GM10847 (cell line): ENCODE measurements around the gene RPRD1A.

Experiments
- POLR2A ChIP-seq: IDR thresholded peaks from 2 replicates; pipeline ENCODE4 v1.6.1; 2011; ENCODE audit not compliant: insufficient read length; ENCODE audit errors: extremely low read depth

The RPRD1A gene

GRCh38 chr18:36086186-36086585, 18.8 kb upstream of the RPRD1A start:
- no peak for TF ChIP-seq POLR2A

- TF ChIP-seq POLR2A: no peak
Observed at GRCh38 chr18:36085195-36085594, 17.8 kb upstream of the RPRD1A start.

GRCh38 chr18:36083729-36084128, 16.4 kb upstream of the RPRD1A start:
- TF ChIP-seq POLR2A: no peak

DNA sequence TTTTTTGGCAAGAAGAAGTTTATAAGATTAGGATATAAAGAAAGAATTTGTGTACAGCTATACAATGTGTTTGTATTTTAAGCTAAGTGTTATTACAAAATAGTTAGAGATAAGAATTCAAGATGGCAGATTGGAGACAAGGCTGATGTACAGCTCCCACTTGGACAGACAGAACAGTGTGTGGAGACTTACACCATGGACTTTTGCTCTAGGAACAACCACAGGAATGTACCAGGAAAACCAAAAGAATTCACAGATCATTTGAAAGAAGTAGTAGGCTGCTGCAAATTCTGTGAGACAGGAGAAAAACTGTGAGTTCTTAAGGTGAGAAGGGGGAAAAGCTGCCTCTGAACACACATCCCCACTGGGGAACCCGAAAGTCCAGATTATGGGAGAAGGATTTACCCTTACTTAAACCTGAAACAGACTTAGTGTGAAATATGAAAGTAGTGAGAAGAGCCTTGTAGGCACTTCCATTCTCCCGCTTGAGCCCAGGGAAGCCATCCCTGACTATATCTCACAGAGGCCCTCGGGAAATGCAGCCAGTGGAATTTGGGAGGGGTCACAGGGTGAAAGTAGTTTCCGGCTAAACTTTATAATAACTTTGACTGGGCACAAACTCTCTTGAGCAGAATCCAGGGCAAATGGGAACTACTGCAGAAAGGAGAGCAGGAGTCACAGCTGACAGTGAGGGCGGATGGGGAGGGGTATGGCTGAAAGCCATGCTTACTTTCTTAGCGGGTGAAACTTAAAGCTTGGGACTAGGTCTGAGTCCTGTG, 11.6 kb upstream of the RPRD1A start:
- no peak for TF ChIP-seq POLR2A

DNA sequence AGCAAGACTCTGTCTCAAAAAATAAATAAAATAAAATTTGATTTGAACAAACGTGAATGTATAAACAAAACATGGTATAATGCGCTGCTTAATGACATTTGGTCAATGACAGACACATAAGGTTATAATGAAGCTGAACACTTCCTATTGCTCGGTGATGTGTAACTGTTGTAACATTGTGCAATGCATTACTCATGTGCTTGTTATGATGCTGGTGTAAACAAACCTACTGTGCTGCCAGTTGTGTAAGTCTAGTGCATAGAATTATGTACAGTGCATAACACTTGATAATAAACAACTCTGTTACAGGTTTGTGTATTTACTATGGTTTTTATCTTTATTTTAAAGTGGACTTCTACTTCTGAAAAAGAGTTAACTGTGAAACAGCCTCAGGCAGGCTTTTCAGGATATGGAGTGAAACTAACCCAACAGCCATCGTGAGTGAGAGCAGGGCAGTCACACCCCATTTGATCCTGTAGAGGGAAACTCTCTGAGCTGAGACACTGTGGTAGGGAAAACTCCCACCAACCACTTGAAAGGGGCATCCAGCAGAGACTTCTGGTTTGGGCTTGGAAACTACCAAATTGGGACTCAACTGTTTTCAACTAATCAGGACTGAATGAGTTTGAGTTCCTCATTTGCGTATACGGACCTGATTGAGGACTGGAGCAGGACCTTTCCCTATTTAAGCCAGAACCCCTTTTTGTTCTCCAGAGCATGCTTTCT, 8.7 kb upstream of the RPRD1A start:
- TF ChIP-seq POLR2A: no peak

- no peak for TF ChIP-seq POLR2A
Observed at GRCh38 chr18:36074435-36074834, 7.1 kb upstream of the RPRD1A start.

- no peak for TF ChIP-seq POLR2A
Observed at GRCh38 chr18:36073676-36074075, 6.3 kb upstream of the RPRD1A start.

- TF ChIP-seq POLR2A: no peak
Observed at GRCh38 chr18:36066686-36067054, 689 bp downstream of the RPRD1A start.

- no peak for TF ChIP-seq POLR2A
Observed at GRCh38 chr18:36066001-36066400, 1.4 kb downstream of the RPRD1A start.

DNA sequence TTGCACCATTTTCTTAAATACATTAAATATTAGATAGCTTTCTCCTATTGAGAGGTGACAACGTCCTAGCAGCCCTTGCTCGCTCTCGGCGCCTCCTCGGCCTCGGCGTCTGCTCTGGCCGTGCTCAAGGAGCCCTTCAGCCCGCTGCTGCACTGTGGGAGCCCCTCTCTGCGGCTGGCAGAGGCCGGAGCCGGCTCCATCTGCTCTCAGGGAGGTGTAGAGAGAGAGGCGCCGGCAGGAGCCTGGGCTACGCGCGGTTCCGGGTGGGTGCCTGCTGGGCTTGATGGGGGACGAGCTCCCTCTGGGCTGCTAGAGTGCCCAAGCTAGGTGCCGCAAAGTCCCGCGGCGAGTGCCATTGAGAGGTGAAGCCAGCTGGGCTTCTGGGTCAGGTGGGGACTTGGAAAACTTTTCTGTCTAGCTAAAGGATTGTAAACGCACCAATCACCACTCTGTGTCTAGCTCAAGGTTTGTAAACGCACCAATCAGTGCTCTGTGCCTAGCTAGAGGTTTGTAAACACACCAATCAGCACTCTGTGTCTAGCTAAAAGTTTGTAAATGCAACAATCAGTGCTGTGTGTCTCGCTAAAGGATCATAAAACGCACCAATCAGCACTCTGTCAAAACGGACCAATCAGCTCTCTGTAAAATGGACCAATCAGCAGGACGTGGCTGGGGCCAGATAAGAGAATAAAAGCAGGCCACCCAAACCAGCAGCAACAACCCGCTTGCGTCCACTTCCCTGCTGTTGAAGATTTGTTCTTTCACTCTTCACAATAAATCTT, 3.1 kb downstream of the RPRD1A start:
- TF ChIP-seq POLR2A: no peak

DNA sequence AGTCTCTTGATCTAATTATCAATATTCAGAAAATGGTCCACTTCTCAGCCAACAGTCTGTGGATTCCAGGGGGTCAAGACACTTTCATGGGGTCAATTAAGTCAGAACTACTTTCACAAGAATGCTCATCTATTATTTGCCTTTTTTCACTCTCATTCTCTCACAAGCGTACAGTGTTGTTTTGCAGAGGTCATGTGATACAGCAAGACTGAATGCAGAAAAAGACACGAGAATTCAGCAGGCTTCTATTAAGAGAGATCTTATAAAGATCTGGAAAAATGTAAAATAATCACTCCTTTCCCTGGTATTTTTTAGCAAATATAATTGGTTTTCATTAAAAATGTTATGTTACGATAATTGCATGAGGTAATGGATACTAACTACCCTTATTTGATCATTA, 8.7 kb downstream of the RPRD1A start:
- no peak for TF ChIP-seq POLR2A

- no peak for TF ChIP-seq POLR2A
Observed at GRCh38 chr18:36051760-36052159, 15.6 kb downstream of the RPRD1A start.

GRCh38 chr18:36050479-36050878, 16.9 kb downstream of the RPRD1A start:
- TF ChIP-seq POLR2A: no peak

GRCh38 chr18:36047521-36047920, 19.8 kb downstream of the RPRD1A start:
- TF ChIP-seq POLR2A: no peak

DNA sequence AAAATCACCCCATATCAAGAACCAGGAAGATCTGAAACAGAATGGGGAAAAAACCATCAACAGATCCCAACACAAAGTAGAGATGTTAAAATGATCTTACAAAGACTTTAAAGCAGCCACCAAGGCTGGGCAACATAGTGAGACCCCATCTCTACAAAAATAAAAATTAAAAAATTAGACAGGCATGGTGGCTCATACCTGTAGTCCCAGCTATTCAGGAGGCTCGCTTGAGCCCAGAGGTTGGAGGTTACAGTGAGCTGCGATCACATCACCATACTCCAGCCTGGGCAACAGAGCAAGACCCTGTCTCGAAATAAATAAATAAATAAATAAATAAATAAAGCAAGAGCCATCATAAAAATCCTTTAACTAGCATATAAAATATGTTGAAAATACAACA, 20.5 kb downstream of the RPRD1A start:
- no peak for TF ChIP-seq POLR2A

DNA sequence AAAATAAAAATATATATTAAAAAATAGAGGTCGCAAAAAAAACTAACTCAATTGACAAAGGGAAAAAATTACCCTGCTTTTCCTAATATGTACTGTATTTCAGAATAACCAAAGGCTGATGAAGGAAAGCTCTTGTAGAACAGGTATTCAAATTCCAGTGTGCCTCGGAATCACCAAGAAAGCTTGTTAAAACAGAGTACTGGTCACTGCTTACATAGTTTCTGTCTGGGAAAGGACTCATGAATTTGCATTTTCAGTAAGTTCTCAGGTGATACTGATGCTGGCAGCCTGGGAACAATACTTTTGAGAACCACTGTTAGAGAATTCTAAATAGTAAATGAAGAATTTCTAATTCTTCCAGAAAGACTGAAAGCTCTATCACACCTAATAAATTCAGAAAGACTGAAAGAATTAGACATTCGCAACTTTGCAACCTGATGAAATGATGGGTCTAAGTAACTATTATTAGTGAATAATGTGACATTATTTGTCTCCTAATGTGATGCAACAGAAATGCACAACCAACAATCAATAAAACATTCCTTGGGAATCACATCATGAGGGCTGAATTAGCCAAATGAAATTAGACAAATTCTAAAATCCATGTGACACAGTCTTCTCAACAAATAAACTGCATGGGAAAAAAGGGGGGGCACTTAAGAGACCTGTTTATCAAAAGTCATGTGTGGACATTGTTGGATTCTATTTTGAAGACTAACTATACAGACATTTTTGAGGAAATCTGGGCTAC, 21.9 kb downstream of the RPRD1A start:
- TF ChIP-seq POLR2A: no peak

GRCh38 chr18:36043153-36043552, 24.2 kb downstream of the RPRD1A start:
- no peak for TF ChIP-seq POLR2A
